SU-DHL-6 (cell line): ENCODE measurements around the gene MAP7.
"Not testable (repeated sequence)": the region's sequence is repeated elsewhere in the genome, so short reads cannot be mapped to it uniquely, and the experiment has no call there.

Experiments
- H2AFZ ChIP-seq: fragments of 200-600 bp; sonication (generic); 2 replicates; pipeline ENCODE4 v1.6.1; 2014; ENCODE audit warnings: low read depth, mild to moderate bottlenecking, moderate library complexity, mixed read lengths, antibody characterized with exemption, low read length; ENCODE audit not compliant: severe bottlenecking
- H3F3A ChIP-seq: fragments of 200-600 bp; shearing (Covaris generic); 2 replicates; pipeline ENCODE4 v1.6.0; 2016; ENCODE audit warnings: antibody characterized with exemption, mild to moderate bottlenecking; ENCODE audit not compliant: insufficient read depth
- H3K27ac ChIP-seq: fragments of 200-600 bp; sonication (generic); 2 replicates; pipeline ENCODE4 v1.5.1; 2016; ENCODE audit warnings: low read depth, mild to moderate bottlenecking, low read length, moderate library complexity, mixed read lengths
- H3K27me3 ChIP-seq: fragments of 200-600 bp; sonication (generic), shearing (Covaris generic); 2 replicates; pipeline ENCODE4 v1.6.0; 2014; ENCODE audit warnings: mild to moderate bottlenecking, low read length
- H3K36me3 ChIP-seq: fragments of 200-600 bp; sonication (generic); 2 replicates; pipeline ENCODE4 v1.6.1; 2014; ENCODE audit warnings: mild to moderate bottlenecking, low read length, mixed read lengths
- H3K4me2 ChIP-seq: fragments of 300-600, 200-600 bp; shearing (Covaris generic), sonication (generic); 2 replicates; pipeline ENCODE4 v1.6.0; 2014; ENCODE audit warnings: low read length, low read depth, mild to moderate bottlenecking; ENCODE audit not compliant: poor library complexity, severe bottlenecking
- H3K4me3 ChIP-seq: fragments of 200-600 bp; sonication (generic); 2 replicates; pipeline ENCODE4 v1.5.1; 2014; ENCODE audit warnings: antibody characterized with exemption, low read length, mild to moderate bottlenecking, mixed read lengths; ENCODE audit not compliant: insufficient read depth, poor library complexity, severe bottlenecking
- H3K79me2 ChIP-seq: fragments of 200-600 bp; sonication (generic); 2 replicates; pipeline ENCODE4 v1.6.1; 2014; ENCODE audit warnings: mild to moderate bottlenecking, low read length, moderate library complexity; ENCODE audit not compliant: insufficient read depth
- H3K9ac ChIP-seq: fragments of 200-600 bp; sonication (generic); 2 replicates; pipeline ENCODE4 v1.7.0; 2014; ENCODE audit warnings: mild to moderate bottlenecking, low read length
- H3K9me2 ChIP-seq: fragments of 200-600 bp; sonication (generic); replicated peaks from 2 replicates; pipeline ENCODE4 v1.6.1; 2014; ENCODE audit warnings: low read length; ENCODE audit not compliant: insufficient read depth
- H3K9me3 ChIP-seq: fragments of 200-600 bp; sonication (generic); 2 replicates; pipeline ENCODE4 v1.6.1; 2014; ENCODE audit warnings: low read length, mixed read lengths; ENCODE audit not compliant: insufficient read depth
- H4K20me1 ChIP-seq: fragments of 200-600 bp; sonication (generic); 2 replicates; pipeline ENCODE4 v1.6.1; 2014; ENCODE audit warnings: low read depth, mild to moderate bottlenecking, antibody characterized with exemption, low read length, moderate library complexity, mixed read lengths
- EZH2phosphoT487 ChIP-seq: fragments of 200-600 bp; sonication (generic), shearing (Covaris generic); conservative IDR thresholded peaks from 2 replicates; pipeline ENCODE4 v1.6.1; 2018; ENCODE audit warnings: mild to moderate bottlenecking, antibody characterized with exemption, low read length, moderate library complexity, mixed read lengths
- TF ChIP-seq, protein P1 (sequence below): fragments of 200-600 bp; sonication (generic); IDR thresholded peaks from one replicate; pipeline ENCODE4 v1.5.1; 2017; ENCODE audit warnings: antibody characterized with exemption, mild to moderate bottlenecking, low read length, moderate library complexity; ENCODE audit not compliant: insufficient read depth, poor library complexity, severe bottlenecking

MAP7 gene

GRCh38 chr6:136491251-136491650, 59.0 kb downstream of the MAP7 start:
- Histone ChIP-seq H2AFZ (no peak overlapping the region), H3K27ac (no peak overlapping the region), H3K9me3 (no peaks in the 10 kb centered on the region), H3K4me2 (no peak overlapping the region), H3K36me3 (no peaks in the 10 kb centered on the region), H4K20me1 (no peaks in the 10 kb centered on the region), H3K79me2 (no peaks in the 10 kb centered on the region), H3F3A (no peaks in the 10 kb centered on the region), H3K4me3 (no peak overlapping the region), H3K27me3 (no peaks in the 10 kb centered on the region), H3K9me2 (no peaks in the 10 kb centered on the region), H3K9ac (no peak overlapping the region)
- TF ChIP-seq, protein P1, sequence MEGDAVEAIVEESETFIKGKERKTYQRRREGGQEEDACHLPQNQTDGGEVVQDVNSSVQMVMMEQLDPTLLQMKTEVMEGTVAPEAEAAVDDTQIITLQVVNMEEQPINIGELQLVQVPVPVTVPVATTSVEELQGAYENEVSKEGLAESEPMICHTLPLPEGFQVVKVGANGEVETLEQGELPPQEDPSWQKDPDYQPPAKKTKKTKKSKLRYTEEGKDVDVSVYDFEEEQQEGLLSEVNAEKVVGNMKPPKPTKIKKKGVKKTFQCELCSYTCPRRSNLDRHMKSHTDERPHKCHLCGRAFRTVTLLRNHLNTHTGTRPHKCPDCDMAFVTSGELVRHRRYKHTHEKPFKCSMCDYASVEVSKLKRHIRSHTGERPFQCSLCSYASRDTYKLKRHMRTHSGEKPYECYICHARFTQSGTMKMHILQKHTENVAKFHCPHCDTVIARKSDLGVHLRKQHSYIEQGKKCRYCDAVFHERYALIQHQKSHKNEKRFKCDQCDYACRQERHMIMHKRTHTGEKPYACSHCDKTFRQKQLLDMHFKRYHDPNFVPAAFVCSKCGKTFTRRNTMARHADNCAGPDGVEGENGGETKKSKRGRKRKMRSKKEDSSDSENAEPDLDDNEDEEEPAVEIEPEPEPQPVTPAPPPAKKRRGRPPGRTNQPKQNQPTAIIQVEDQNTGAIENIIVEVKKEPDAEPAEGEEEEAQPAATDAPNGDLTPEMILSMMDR: no peak

GRCh38 chr6:136489689-136490033, 60.6 kb downstream of the MAP7 start:
- H3K4me2 ChIP-seq, H3K36me3 ChIP-seq, H3F3A ChIP-seq, H3K9ac ChIP-seq, H2AFZ ChIP-seq, H3K79me2 ChIP-seq, H3K27me3 ChIP-seq, H3K9me2 ChIP-seq, H3K27ac ChIP-seq, H3K4me3 ChIP-seq, H3K9me3 ChIP-seq, H4K20me1 ChIP-seq: not testable (repeated sequence)

DNA sequence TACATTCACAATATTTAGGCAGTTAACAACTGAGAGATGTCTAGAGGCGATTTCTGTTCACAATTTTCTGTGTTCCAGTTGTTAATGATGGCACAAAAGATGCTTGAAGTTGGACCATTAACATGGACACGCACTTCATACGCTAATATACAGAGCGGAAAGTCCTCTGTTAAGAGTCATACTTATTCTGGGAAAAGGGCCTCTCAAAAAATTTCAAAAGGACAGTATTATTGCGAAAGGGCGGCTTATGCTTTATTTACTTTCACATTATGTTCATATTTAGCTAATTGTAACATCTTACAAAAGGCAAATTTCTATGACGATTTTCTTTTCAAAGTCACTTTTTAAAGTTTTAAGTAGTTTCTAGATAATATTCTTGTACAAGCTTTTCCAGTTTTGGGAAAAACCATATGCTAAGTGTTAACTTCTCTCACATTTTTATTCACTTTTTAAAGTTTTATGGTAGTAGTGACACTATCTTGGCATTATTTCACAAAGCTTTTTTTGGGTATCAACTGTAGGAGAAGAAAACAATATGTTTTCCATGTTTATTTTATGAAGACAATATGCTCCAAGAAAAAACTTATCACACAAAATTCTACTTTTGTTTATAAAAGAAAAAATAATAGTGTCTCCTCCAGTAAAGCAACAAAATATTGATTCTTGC, 62.3 kb downstream of the MAP7 start:
- Histone ChIP-seq H3F3A (no peaks in the 10 kb centered on the region), H3K27me3 (no peaks in the 10 kb centered on the region), H3K27ac (no peak overlapping the region), H3K9me2 (no peaks in the 10 kb centered on the region), H3K36me3 (no peaks in the 10 kb centered on the region), H3K4me3 (no peak overlapping the region), H3K79me2 (no peaks in the 10 kb centered on the region), H3K4me2 (no peak overlapping the region), H3K9ac (no peak overlapping the region), H2AFZ (no peak overlapping the region), H3K9me3 (no peaks in the 10 kb centered on the region), H4K20me1 (no peaks in the 10 kb centered on the region)
- TF ChIP-seq, protein P1: no peak
- TF ChIP-seq EZH2phosphoT487: no peak

GRCh38 chr6:136486357-136486756, 63.9 kb downstream of the MAP7 start:
- no peaks in the 10 kb centered on the region for H3F3A ChIP-seq
- H3K9me2 ChIP-seq: no peaks in the 10 kb centered on the region
- H3K27ac ChIP-seq: no peak overlapping the region
- no peak overlapping the region for H3K4me2 ChIP-seq
- no peaks in the 10 kb centered on the region for H3K36me3 ChIP-seq
- H3K27me3 ChIP-seq: no peaks in the 10 kb centered on the region
- H3K79me2 ChIP-seq: no peaks in the 10 kb centered on the region
- no peak overlapping the region for H2AFZ ChIP-seq
- H3K9me3 ChIP-seq: no peaks in the 10 kb centered on the region
- no peak for TF ChIP-seq EZH2phosphoT487
- TF ChIP-seq, protein P1: no peak
- no peaks in the 10 kb centered on the region for H4K20me1 ChIP-seq
- H3K4me3 ChIP-seq: no peak overlapping the region
- no peak overlapping the region for H3K9ac ChIP-seq
